HG03575 (cell line): Measurements from ENCODE around the gene GIMAP8.
"Not testable (repeated sequence)": the region's sequence is repeated elsewhere in the genome, so short reads cannot be mapped to it uniquely, and the experiment has no call there.

Source experiments
- ATAC-seq: cut with Tn5 transposase; IDR thresholded peaks from one replicate; pipeline ENCODE4 v1.9.1; 2021; ENCODE audit not compliant: unreplicated experiment, insufficient number of reproducible peaks, low FRiP score; ENCODE audit errors: extremely low read depth

GIMAP8 gene

DNA sequence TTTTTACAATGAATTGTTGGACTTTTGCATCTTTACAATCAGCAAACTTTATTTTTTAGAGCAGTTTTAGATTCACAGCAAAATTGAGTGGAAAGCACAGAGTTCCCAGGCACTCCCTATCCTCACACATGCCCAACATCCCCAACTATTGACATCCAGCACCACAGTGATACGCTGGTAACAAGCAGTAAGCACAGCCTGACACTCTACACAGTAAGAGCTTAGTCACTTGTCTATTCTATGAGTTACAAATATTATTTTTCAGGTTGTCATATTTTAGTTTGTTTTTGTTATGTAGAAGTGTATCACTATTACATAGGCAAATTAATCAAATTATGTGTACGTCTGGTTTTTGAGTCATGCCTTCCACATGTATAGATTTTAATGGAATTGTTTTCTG is 37.2 kb downstream of the GIMAP8 start:
- ATAC-seq, result no peak

DNA sequence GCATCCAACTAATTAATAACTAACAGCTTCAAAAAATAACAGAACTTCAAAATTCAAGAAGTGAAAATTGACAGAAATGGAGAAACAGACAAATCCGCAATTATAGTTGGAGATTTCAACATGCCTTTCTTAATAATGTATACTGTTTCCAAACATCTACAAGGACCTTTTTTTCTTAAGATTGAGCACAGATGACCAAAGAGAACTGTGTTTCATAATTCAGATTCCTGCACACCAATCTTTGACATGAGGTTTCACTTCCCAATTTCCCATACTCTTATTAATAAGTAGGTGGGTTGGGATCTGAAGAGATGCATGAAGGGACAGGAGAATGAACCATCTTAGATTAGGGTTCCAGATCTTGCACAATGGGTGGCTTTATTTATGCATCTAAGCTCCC is 39.4 kb downstream of the GIMAP8 start:
- ATAC-seq, result no peak

DNA sequence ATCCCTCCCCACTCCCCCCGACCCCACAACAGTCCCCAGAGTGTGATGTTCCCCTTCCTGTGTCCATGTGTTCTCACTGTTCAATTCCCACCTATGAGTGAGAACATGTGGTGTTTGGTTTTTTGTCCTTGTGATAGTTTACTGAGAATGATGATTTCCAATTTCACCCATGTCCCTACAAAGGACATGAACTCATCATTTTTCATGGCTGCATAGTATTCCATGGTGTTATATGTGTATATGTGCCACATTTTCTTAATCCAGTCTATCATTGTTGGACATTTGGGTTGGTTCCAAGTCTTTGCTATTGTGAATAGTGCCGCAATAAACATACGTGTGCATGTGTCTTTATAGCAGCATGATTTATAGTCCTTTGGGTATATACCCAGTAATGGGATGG is 43.0 kb downstream of the GIMAP8 start:
- not testable (repeated sequence) for ATAC-seq

DNA sequence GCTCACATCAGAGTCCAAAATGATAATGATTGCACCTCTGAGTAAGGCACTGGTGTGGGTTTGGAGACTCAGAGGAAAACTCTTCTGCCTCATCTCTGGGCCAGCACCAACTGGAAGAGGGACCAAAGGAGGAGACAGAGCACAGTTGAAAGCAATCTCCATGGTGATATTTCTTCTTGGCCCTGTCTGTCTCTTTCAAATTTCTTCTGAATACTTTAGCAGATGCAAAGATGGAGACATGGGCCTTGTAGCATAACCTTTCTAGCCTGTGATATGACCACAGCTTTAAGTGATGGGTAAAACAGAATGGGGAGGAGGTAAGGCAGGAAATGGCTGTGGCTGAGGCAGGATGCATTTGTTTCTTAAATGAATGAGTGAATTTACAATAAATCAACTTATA is 52.1 kb downstream of the GIMAP8 start:
- no peak for ATAC-seq

DNA sequence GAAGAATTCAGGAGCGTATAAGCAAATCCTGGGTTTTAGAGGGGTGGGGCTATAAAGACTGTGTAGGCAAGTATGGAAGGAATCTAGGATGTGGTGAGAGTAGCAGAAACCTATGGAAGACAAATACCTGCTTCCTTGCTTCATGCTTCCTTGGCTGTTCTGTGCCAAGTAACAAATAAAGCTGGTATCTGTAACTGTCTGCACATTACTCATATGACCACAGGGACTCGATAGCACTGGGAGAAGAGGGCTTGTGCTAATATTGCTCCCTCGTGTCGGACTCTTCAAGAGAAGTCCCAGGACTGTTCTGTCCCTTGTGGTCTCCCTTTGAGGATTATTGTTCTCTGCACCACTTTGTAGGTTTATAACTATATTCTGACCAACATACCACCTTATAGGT is 52.7 kb downstream of the GIMAP8 start:
- no peak for ATAC-seq

DNA sequence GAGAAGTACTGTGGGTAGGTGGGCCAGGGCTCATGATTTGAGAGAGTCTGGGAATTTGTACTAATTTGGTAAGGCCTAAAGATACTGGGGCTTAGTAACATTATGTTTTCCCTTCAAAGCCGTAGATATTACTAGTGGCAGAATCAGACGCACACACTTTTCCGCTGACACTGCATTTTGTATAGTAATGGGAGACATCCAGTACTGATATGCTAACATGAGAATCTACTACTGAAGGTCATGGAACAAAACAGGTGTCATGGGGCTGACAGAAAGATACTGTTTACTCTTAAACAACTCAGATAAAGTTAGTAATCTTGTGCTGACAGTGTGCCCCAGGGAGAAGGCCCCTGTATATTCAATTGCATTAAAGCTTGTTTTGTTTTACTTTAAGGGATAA is 53.2 kb downstream of the GIMAP8 start:
- ATAC-seq, result no peak

DNA sequence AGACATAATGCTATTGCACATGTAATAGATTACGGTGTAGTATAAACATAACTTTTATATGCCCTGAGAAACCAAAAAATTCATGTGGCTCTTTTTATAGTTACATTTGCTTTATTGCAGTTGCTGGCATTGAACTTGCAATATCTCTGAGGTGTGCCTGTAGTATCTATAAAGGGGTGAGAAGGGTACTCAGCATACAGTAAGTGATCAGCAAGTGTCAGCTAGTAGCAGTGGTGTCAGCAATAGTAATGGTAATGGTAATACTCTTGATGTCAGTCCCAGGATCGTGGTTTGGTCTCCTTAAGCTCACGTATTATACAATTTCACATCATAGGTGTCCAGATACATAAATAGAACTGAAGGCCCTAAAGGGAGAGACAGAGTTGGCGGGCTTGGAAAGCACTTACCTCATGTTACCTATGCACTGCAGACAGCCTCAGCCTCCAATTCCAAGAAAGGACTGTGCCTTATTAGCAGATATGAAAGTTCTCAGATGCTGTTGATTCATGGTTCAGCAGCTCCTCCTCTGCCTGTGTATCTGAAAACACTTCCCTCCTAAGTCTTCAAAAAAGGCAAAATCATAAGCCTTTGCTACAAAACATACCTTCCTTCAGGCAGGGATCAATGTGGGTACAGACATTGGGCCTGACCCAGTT is 57.6 kb downstream of the GIMAP8 start:
- ATAC-seq, result no peak

DNA sequence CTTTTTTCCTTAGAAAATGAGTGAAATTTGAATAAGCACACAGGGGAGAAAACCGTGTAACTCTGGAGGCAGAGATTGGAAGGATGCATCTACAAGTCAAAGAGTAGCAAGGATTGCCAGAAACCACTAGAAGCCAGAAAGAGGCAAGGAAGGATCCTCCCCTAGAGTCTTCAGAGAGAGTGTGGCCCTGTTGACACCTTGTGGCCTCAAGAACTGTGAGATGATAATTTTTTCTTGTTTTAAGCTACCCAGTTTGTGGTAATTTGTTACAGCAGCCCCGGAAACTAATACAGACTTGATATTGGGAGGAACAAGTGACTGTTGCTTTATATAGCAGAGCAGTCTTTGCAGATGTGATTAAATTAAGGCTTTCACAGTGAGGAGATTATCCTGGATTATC is 60.6 kb downstream of the GIMAP8 start:
- no peak for ATAC-seq

DNA sequence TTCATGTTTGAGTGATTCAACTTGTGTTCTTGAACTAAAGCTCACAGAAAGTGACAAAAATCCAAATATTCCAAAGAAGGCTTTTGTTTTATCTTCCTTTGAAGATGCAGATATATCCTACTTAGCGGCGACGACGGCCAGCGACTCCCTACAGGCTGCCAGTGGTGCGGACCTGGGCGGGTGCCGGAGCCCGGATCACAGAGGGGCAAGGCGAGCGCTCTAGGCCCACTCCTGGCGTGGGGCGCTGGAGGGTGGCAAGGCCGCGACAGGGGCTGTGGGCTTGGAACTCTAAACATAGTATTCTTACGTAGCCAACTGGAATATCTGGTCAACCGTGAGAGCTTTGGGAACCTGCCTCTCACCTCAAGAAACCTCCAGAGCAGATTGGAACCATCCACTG is 63.3 kb downstream of the GIMAP8 start:
- no peak for ATAC-seq

DNA sequence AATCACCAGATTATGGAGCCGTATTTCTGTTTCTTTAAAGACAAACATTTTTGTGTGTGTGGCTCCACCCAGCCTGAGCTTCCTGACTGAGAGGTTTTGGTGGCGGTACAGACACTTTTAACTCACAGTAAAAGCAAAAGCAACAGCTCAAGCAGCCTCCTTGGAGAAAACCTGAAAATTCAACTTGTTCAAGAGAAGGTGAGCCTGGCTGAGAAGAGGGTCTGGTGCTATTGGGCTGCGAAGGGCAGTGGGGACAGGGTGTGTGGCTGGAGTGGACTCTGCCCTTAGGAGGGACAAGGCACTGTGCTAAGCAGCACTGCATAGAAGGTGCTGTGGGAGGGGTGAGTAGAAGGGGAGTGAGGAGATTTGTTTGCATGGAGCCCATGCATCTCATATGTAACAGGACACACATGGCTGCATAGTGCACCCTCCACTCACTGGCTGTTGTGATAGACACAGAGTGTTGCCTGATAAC is 64.4 kb downstream of the GIMAP8 start, which contains the start of gene GIMAP7:
Gene GIMAP7, plus strand, starts transcription at position 125 of the 475 bp plus-strand sequence. CDS start 5,103 bp downstream, outside the sequence.
- no peak for ATAC-seq

DNA sequence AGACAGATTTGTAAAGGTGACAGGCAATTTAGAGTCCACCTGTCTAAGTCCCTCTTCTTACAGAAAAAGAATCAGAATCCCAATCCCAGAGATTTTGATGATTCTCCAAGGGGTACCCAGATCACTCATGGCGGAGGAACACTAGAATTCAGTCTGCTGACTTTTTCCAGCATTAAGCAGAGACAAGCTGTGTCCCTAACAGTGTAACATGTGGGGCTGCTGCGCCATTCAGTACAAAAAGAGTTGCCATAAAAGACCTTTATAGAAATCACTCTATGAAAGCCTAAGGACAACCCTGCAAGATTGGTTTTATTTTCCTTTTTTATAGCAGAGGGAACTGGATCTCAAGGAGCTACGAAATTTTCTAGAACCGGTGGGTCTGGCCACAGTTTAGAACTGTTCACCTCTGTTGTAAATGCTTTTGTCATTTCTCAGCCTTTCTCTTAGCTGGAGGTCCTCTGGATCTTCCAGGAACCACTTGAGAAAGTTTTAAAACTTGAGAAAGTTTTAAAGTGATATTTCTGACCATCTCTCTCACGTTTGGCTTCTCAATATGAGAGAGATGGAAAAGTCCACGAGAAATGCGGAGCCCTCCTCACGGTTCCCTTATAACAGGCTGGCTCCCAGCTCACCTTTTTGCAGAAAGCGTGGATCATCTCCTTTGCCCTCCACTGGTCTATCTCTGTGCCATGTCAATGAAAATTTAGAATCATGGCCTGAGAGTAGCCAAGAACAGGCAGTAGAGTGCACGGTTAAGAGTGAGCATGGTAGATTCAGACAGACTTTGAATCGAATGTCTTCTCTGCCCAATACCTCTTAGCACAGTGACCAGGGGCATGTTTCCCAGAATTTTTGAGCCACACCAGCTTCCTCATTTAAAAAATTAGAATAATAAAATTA is 65.1 kb downstream of the GIMAP8 start:
- no peak for ATAC-seq

DNA sequence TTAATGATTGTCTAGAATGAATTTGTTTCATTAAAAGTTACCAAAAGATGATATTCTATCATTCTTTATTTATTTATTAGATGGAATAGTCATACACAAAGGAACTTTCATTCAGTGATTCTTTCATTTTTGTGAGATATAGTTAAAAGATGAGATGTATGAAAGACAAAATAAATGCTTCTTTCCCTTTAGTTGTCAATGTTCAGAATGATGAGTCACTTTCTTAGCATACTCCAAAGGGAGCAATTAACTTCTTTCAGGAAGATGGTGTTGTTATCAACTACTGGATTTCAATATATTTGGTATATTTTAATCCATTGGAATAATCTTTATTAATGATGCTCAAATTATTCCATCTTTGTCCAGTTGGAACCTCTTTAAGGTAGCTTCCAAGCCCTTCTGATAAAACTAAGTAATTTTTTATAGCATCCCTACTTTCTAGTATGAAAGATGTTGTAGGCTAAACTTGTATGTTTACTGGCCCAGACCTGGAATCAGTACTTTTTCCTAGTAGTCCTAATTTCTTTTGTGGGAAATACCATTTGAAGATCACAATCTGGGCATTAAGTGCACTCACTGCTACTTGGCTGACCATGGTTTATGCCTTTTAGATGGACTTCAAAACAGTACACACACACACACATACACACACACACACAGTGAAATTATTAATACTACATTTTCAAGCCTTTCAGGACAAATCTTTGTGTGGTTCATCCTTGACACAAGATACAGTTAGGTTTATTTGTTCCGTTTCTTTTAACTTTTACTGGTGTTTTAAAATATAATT is 66.7 kb downstream of the GIMAP8 start:
- no peak for ATAC-seq

DNA sequence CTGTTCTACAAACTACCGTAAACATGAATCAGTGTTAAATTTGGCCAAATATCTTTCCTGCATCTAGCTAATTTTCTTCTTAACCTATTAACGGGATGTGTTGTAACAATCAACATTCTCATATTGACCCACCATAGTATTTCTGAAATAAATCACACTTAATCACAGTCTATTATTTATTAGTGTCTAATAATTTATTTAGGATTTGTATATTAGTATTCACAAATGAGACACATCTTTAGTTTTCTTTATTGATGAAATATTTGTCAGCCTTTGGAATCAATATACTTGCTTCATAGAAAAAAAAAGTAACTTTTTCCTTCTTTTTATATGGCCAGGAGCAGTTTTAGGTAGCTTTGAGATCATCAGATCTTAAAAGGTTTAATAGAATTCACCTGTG is 68.9 kb downstream of the GIMAP8 start:
- no peak for ATAC-seq

DNA sequence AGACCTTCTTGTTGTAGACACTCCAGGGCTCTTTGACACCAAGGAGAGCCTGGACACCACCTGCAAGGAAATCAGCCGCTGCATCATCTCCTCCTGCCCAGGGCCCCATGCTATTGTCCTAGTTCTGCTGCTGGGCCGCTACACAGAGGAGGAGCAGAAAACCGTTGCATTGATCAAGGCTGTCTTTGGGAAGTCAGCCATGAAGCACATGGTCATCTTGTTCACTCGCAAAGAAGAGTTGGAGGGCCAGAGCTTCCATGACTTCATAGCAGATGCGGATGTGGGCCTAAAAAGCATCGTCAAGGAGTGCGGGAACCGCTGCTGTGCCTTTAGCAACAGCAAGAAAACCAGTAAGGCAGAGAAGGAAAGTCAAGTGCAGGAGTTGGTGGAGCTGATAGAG is 69.7 kb downstream of the GIMAP8 start:
- no peak for ATAC-seq

DNA sequence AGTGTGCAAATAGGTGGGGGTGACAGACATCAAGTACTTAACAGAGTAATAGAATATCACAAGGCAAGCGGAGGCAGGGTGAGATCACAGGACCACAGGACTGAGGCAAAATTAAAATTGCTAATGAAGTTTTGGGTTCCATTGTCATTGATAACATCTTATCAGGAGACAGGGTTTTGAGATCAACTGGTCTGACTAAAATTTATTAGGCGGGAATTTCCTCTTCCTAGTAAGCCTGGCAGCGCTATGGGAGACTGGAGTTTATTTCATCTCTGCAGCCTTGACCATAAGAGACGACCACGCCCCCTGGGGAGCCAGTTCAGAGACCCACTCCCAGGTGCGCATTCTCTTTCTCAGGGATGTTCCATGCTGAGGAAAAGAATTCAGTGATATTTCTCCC is 72.5 kb downstream of the GIMAP8 start:
- ATAC-seq, result not testable (repeated sequence)

DNA sequence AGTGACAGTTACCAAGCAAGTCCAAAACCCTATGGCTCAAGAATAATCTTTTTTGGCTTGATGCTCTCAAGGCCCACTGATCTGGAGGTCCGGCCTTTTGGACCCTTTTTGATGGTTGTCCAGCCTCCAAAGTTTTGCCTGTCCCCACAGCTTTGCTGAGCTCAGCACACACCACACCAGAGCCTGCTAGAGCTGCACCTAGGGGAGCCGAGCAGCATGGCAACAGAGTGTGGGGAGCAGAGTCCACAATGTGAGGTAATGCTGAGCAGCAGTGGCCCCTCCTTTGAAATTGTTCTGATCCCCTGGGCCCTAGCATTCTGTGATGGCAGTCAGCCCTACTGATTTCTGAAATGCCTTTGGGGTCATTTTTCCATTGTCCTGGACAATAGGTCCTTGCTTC is 73.6 kb downstream of the GIMAP8 start:
- ATAC-seq, result no peak
